ENCODE results near the gene EGFR.

- TF ChIP-seq EZH2 (IDR thresholded peaks at IDR 0.05; ENCODE audit: borderline replicate concordance, low read length) (no peak), CTCF (conservative IDR thresholded peaks at IDR 0.05 in 1 of 2, IDR thresholded peaks at IDR 0.05 in 1 of 2; ENCODE audit: extremely low read depth in 1 of 2, insufficient read depth in 1 of 2, low read depth in 1 of 2, low read length in 2 of 2) (no peak)
Measured at GRCh38 chr7:55212838-55213237, 194.0 kb downstream of the EGFR start.

Measured in mammary epithelial cell (primary cell).